HepG2 (cell line): Measurements from ENCODE around the gene PHC1. TPM values are rescaled to one million over a fixed set of nuclear protein-coding genes. Genes with fewer than 3 reads are reported as not detected.

Experiments used
- CCDC6 ChIP-seq: sonication (generic); formaldehyde crosslinking; IDR thresholded peaks from 2 replicates; pipeline ENCODE4 v1.8.1; 2022; ENCODE audit warnings: mild to moderate bottlenecking, missing genetic modification reagents, moderate library complexity
- EEA1 ChIP-seq: sonication (generic); formaldehyde crosslinking; IDR thresholded peaks from 2 replicates; pipeline ENCODE4 v1.5.1; 2020; ENCODE audit warnings: mild to moderate bottlenecking, missing genetic modification reagents, borderline replicate concordance
- GTF3A ChIP-seq: sonication (generic); formaldehyde crosslinking; conservative IDR thresholded peaks from 2 replicates; pipeline ENCODE4 v1.4.0; 2020; ENCODE audit warnings: mild to moderate bottlenecking, missing genetic modification reagents
- MAF1 ChIP-seq: sonication (generic); formaldehyde crosslinking; IDR thresholded peaks from 2 replicates; pipeline ENCODE4 v1.5.0; 2020; ENCODE audit warnings: missing genetic modification reagents, borderline replicate concordance
- NR3C1 ChIP-seq: sonication (generic); formaldehyde crosslinking; IDR thresholded peaks from 2 replicates; pipeline ENCODE4 v1.4.0; 2020; ENCODE audit warnings: missing genetic modification reagents
- SP4 ChIP-seq: sonication (generic); formaldehyde crosslinking; IDR thresholded peaks from 2 replicates; pipeline ENCODE4 v1.8.1; 2023; ENCODE audit warnings: mild to moderate bottlenecking, missing genetic modification reagents
- SYNCRIP ChIP-seq: fragments of 200-400 bp; formaldehyde crosslinking; IDR thresholded peaks from 2 replicates; pipeline ENCODE4 v1.6.1; 2018; ENCODE audit warnings: mild to moderate bottlenecking, low read depth, low read length; ENCODE audit not compliant: insufficient read depth
- TBL1XR1 ChIP-seq: fragments of 150-350 bp; IDR thresholded peaks from 2 replicates; pipeline ENCODE4 v1.6.1; 2014; ENCODE audit warnings: borderline replicate concordance, low read length; ENCODE audit not compliant: partially characterized antibody
- THYN1 ChIP-seq: sonication (generic); formaldehyde crosslinking; IDR thresholded peaks from 2 replicates; pipeline ENCODE4 v1.8.1; 2023; ENCODE audit warnings: low read depth, mild to moderate bottlenecking, moderate library complexity, missing genetic modification reagents, borderline replicate concordance
- ZFP37 ChIP-seq: sonication (generic); formaldehyde crosslinking; IDR thresholded peaks from 2 replicates; pipeline ENCODE4 v1.4.0; 2020; ENCODE audit warnings: missing genetic modification reagents, borderline replicate concordance
- ZNF124 ChIP-seq: sonication (generic); formaldehyde crosslinking; IDR thresholded peaks from 2 replicates; pipeline ENCODE4 v1.4.0; 2020; ENCODE audit warnings: missing genetic modification reagents
- ZNF17 ChIP-seq: sonication (generic); formaldehyde crosslinking; IDR thresholded peaks from 2 replicates; pipeline ENCODE4 v1.5.0; 2020; ENCODE audit warnings: mild to moderate bottlenecking, missing genetic modification reagents
- ZNF20 ChIP-seq: sonication (generic); formaldehyde crosslinking; IDR thresholded peaks from 2 replicates; pipeline ENCODE4 v1.4.0; 2020; ENCODE audit warnings: mild to moderate bottlenecking, moderate library complexity, missing genetic modification reagents
- ZNF253 ChIP-seq: sonication (generic); formaldehyde crosslinking; IDR thresholded peaks from 2 replicates; pipeline ENCODE4 v1.8.0; 2022; ENCODE audit warnings: mild to moderate bottlenecking, missing genetic modification reagents, borderline replicate concordance
- ZNF337 ChIP-seq: sonication (generic); formaldehyde crosslinking; IDR thresholded peaks from 2 replicates; pipeline ENCODE4 v1.5.1; 2020; ENCODE audit warnings: missing genetic modification reagents, low read depth, mild to moderate bottlenecking, borderline replicate concordance
- ZNF446 ChIP-seq: sonication (generic); formaldehyde crosslinking; IDR thresholded peaks from 2 replicates; pipeline ENCODE4 v1.5.0; 2020; ENCODE audit warnings: mild to moderate bottlenecking, missing genetic modification reagents
- ZNF678 ChIP-seq: sonication (generic); formaldehyde crosslinking; IDR thresholded peaks from 2 replicates; pipeline ENCODE4 v1.4.0; 2020; ENCODE audit warnings: mild to moderate bottlenecking, missing genetic modification reagents
- polyA plus RNA-seq, 8 experiments: library from polyadenylated mRNA; depleted of rRNA in 3 of 8; stranded (reverse) in 7 of 8; unstranded in 1 of 8; fragments of >200 nt; fragmentation: Illumina TruSeq in 4 of 8; extraction: Trizol in 4 of 8; gene quantifications; 2 replicates each; pipeline versions ENCODE4 v1.2.1 to v1.2.3, GENCODE V29; 2011 to 2016; ENCODE audit warnings: low read depth in 4 of 8, missing spikeins in 1 of 8, mixed read lengths in 1 of 8; ENCODE audit not compliant: insufficient read depth in 1 of 8
- total RNA-seq, 5 experiments: library from RNA; depleted of rRNA; stranded (reverse); fragments of >200 nt; fragmentation: Illumina TruSeq; extraction: Trizol; gene quantifications; 2 replicates each; pipeline ENCODE4 v1.2.3, GENCODE V29; 2016; ENCODE audit warnings: low read depth in 1 of 5
- TF ChIP-seq, protein P1 (sequence below): sonication (generic); formaldehyde crosslinking; IDR thresholded peaks from 2 replicates; pipeline ENCODE4 v1.9.0; 2021; ENCODE audit warnings: mild to moderate bottlenecking, missing genetic modification reagents
- TF ChIP-seq, protein P2 (sequence below): sonication (generic); formaldehyde crosslinking; IDR thresholded peaks from 2 replicates; pipeline ENCODE4 v1.5.0; 2020; ENCODE audit warnings: missing genetic modification reagents, mild to moderate bottlenecking, borderline replicate concordance
- TF ChIP-seq, protein P3 (sequence below): sonication (generic); formaldehyde crosslinking; IDR thresholded peaks from 2 replicates; pipeline ENCODE4 v1.4.0; 2020; ENCODE audit warnings: missing genetic modification reagents

The PHC1 gene
- total and polyA plus RNA-seq, 2 of the 13 experiments (the other 11 are each of a cell fraction or from before 2014, with no cell fraction given): 9.4 to 35.0 TPM

DNA sequence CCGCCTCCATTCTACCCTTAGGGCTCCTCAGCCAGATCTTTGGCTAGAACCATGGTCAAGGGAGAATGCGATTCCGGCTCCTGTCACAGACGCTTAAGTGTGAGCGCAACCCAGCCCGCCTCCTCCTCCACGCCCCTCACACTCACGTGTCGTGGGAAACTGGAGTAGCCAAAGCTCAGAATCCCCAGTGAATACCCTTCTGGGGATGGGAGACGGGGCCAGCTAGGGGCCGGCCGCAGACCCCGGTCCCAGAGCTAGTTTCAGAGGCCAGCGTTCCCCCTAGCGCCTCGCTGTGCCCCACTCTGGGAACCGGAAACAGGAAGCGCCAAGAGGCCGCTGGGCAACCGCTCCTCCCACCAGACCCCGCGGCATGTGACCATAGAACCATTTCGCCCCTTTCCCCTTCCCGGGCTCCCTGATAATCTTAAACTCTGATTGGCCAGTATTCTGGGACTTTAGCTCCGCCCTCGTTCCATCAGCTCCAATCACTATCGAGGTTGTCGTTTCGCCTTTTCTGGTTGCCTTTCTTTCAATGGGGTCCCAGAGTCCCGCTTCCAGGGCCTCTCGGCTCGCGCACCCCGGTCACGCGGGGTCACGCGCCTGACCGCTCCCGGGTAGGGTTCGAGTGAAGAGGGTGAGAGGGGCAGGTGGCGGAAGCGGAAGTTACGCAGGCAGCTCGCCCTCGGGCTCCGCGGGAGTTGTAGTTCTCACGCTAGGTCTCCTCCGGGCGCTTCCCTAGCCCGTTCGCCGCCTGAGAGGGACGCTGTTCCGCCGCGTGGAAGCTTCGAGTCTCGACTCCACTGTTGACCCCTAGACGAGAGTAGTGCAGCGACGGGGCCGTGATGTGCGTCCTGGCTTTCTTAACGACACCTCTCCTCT, 35.3 kb downstream of the PHC1 start, which contains the start of gene M6PR (continued):
- TF ChIP-seq, protein P1, sequence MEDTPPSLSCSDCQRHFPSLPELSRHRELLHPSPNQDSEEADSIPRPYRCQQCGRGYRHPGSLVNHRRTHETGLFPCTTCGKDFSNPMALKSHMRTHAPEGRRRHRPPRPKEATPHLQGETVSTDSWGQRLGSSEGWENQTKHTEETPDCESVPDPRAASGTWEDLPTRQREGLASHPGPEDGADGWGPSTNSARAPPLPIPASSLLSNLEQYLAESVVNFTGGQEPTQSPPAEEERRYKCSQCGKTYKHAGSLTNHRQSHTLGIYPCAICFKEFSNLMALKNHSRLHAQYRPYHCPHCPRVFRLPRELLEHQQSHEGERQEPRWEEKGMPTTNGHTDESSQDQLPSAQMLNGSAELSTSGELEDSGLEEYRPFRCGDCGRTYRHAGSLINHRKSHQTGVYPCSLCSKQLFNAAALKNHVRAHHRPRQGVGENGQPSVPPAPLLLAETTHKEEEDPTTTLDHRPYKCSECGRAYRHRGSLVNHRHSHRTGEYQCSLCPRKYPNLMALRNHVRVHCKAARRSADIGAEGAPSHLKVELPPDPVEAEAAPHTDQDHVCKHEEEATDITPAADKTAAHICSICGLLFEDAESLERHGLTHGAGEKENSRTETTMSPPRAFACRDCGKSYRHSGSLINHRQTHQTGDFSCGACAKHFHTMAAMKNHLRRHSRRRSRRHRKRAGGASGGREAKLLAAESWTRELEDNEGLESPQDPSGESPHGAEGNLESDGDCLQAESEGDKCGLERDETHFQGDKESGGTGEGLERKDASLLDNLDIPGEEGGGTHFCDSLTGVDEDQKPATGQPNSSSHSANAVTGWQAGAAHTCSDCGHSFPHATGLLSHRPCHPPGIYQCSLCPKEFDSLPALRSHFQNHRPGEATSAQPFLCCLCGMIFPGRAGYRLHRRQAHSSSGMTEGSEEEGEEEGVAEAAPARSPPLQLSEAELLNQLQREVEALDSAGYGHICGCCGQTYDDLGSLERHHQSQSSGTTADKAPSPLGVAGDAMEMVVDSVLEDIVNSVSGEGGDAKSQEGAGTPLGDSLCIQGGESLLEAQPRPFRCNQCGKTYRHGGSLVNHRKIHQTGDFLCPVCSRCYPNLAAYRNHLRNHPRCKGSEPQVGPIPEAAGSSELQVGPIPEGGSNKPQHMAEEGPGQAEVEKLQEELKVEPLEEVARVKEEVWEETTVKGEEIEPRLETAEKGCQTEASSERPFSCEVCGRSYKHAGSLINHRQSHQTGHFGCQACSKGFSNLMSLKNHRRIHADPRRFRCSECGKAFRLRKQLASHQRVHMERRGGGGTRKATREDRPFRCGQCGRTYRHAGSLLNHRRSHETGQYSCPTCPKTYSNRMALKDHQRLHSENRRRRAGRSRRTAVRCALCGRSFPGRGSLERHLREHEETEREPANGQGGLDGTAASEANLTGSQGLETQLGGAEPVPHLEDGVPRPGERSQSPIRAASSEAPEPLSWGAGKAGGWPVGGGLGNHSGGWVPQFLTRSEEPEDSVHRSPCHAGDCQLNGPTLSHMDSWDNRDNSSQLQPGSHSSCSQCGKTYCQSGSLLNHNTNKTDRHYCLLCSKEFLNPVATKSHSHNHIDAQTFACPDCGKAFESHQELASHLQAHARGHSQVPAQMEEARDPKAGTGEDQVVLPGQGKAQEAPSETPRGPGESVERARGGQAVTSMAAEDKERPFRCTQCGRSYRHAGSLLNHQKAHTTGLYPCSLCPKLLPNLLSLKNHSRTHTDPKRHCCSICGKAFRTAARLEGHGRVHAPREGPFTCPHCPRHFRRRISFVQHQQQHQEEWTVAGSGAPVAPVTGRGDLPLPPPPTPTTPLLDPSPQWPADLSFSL (CRISPR knock-in tag): no peak
- TF ChIP-seq, protein P2, sequence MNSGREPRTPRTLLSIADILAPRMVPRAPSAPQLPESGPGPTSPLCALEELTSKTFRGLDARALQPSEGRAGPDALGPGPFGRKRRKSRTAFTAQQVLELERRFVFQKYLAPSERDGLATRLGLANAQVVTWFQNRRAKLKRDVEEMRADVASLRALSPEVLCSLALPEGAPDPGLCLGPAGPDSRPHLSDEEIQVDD (CRISPR knock-in tag): peak; percentile 88; the same call in 1 of the 2 replicates
- TF ChIP-seq SYNCRIP: no peak
- 0 out of 2 replicates have a peak, but pooled peaks have one; percentile 73 for TF ChIP-seq THYN1 (CRISPR knock-in tag)
- no peak for TF ChIP-seq ZNF124 (CRISPR knock-in tag)
- peak; percentile 93 for TF ChIP-seq ZFP37 (CRISPR knock-in tag)
- TF ChIP-seq TBL1XR1: no peak
- TF ChIP-seq CCDC6 (CRISPR knock-in tag): no peak; the same call in 1 of the 2 replicates
- TF ChIP-seq NR3C1: no peak
- TF ChIP-seq EEA1 (CRISPR knock-in tag): no peak; the same call in 1 of the 2 replicates
- no peak for TF ChIP-seq ZNF337
- TF ChIP-seq, protein P3, sequence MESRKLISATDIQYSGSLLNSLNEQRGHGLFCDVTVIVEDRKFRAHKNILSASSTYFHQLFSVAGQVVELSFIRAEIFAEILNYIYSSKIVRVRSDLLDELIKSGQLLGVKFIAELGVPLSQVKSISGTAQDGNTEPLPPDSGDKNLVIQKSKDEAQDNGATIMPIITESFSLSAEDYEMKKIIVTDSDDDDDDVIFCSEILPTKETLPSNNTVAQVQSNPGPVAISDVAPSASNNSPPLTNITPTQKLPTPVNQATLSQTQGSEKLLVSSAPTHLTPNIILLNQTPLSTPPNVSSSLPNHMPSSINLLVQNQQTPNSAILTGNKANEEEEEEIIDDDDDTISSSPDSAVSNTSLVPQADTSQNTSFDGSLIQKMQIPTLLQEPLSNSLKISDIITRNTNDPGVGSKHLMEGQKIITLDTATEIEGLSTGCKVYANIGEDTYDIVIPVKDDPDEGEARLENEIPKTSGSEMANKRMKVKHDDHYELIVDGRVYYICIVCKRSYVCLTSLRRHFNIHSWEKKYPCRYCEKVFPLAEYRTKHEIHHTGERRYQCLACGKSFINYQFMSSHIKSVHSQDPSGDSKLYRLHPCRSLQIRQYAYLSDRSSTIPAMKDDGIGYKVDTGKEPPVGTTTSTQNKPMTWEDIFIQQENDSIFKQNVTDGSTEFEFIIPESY (CRISPR knock-in tag): 0 out of 2 replicates have a peak, but pooled peaks have one; percentile 6
- TF ChIP-seq ZNF20 (CRISPR knock-in tag): no peak
- TF ChIP-seq ZNF253 (CRISPR knock-in tag): no peak
- peak; percentile 75 for TF ChIP-seq SP4 (CRISPR knock-in tag)
- TF ChIP-seq MAF1 (CRISPR knock-in tag): peak; percentile 82; the same call in 1 of the 2 replicates
- TF ChIP-seq ZNF678: no peak
- TF ChIP-seq GTF3A: peak; percentile 65; the same call in 1 of the 2 replicates
- no peak for TF ChIP-seq ZNF17
- no peak for TF ChIP-seq ZNF446 (CRISPR knock-in tag)
